Choroid plexus epithelial cell (primary cell): Measurements from ENCODE around the gene PRAC2.

Experiments used
- DNase-seq: peaks from one replicate; pipeline ENCODE4 v3.0.0-alpha.2; 2010; ENCODE audit warnings: low read depth
- H3K4me3 ChIP-seq: 2 replicates; pipeline ENCODE4 v1.5.1; 2011; ENCODE audit warnings: low read depth, mild to moderate bottlenecking, control low read depth, low read length, moderate library complexity
- CTCF ChIP-seq: conservative IDR thresholded peaks from 2 replicates; pipeline ENCODE4 v1.5.1; 2011; ENCODE audit warnings: low read depth, mild to moderate bottlenecking, control low read depth, inconsistent platforms, low read length, moderate library complexity

The PRAC2 gene

GRCh38 chr17:48753794-48754499 lies 31.0 kb downstream of the PRAC2 start:
- TF ChIP-seq CTCF: no peak

GRCh38 chr17:48754500-48755261 lies 31.7 kb downstream of the PRAC2 start:
- TF ChIP-seq CTCF: no peak
- no peak overlapping the region for H3K4me3 ChIP-seq
- no peak for DNase-seq

More at GRCh38 chr17:48753794-48754499, 31.0 kb downstream of the PRAC2 start:
- H3K4me3 ChIP-seq: no peak overlapping the region
- DNase-seq: no peak

- H3K4me3 ChIP-seq: no peak overlapping the region
- no peak for TF ChIP-seq CTCF
- no peak for DNase-seq
These were observed 32.4 kb downstream of the PRAC2 start for GRCh38 chr17:48755356-48755755.

GRCh38 chr17:48756830-48757251 lies 33.9 kb downstream of the PRAC2 start:
- DNase-seq: no peak
- no peak for TF ChIP-seq CTCF
- H3K4me3 ChIP-seq: no peak overlapping the region

- TF ChIP-seq CTCF: no peak
- no peak for DNase-seq
- H3K4me3 ChIP-seq: no peak overlapping the region
These were observed 34.6 kb downstream of the PRAC2 start for GRCh38 chr17:48757524-48757961.

- no peak for TF ChIP-seq CTCF
- no peak for DNase-seq
- no peak overlapping the region for H3K4me3 ChIP-seq
These were observed 36.3 kb downstream of the PRAC2 start for GRCh38 chr17:48759288-48759687.
